ENCODE measurements around the gene C4orf50. TPM values are rescaled to one million over a fixed set of nuclear protein-coding genes. Genes with fewer than 3 reads are reported as not detected.

Gene C4orf50
- total RNA-seq, 5 donors from 2014 or later (not counting 1 experiment from before 2014, with no cell fraction given), result 0.28 to 3.0 (median 0.54) TPM

DNA sequence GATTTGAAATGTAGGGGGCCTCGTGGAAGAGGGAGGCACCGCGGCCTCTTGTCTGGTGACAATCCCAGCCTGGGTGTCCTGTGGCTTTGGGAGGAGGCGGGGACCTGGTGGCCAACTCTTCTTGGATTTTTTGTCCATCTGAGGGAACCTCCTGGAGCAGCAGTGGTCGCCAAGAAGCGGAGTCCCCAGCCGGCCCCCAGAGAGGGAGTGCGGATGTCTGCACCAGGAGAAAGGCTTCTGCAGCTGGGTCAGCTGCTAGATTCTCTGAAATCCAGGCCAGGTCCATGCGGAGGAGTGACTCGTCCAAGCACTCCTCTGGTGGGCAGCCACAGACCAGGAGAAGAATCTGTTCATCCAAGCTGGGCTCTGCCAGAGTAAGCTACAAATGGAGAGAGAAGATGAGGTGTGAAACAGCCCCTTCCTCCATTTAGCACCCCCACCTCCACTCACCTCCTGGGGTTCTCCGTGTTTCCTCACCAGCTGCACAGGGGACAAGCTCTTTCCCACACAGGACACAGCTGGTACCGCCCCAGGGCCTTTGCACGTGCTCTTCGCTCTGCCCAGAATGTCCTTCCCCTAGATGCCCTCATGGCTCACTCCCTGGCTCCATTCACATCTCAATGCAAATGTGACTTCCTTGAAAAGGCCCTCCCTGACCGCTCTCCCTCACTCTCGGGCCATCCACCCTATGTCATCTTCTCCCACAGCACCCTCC is 27.6 kb downstream of the C4orf50 start:
- peaks cover 0 to 13% of the 10 kb centered on the region in 2 experiments for H3K27me3 ChIP-seq (replicated peaks in 1 of 2; ENCODE audit: control insufficient read depth in 2 of 2, extremely low read depth in 1 of 2, insufficient read depth in 2 of 2, low read length in 1 of 2)
- CTCF ChIA-PET, result no interaction called here
- H3K27ac Mint-ChIP-seq, result no peak overlapping the region
- H3K36me3 Mint-ChIP-seq, result peaks cover 4% of the 10 kb centered on the region
- H3K4me1 ChIP-seq (ENCODE audit: control insufficient read depth in 1 of 2, extremely low read depth in 1 of 2, insufficient read depth in 2 of 2, low read length in 2 of 2), result no peaks in the 10 kb centered on the region
- no peak overlapping the region for H3K4me3 ChIP-seq (ENCODE audit: control insufficient read depth in 1 of 2, extremely low read depth in 1 of 2, low read length in 1 of 2)
- DNase-seq, result no peak
- POLR2A ChIA-PET, result no interaction called here
- no peak overlapping the region for H3K4me3 Mint-ChIP-seq
- ATAC-seq (replicated peaks in 1 of 4), result no peak
- peaks cover 4 to 5% of the 10 kb centered on the region in 2 donors for H3K27me3 Mint-ChIP-seq
- H3K36me3 ChIP-seq (ENCODE audit: control insufficient read depth in 2 of 2, extremely low read depth in 1 of 2, insufficient read depth in 1 of 2, low read length in 1 of 2), result no peaks in the 10 kb centered on the region
- no peaks in the 10 kb centered on the region for H3K9me3 ChIP-seq
- no peak overlapping the region for H3K27ac ChIP-seq (ENCODE audit: low read length)
- H3K9me3 Mint-ChIP-seq, result no peaks in the 10 kb centered on the region
- WGBS (ENCODE audit: insufficient coverage), result 85% methylated on average over 14 of the region's 16 CpGs
- no peaks in the 10 kb centered on the region for H3K4me1 Mint-ChIP-seq

GRCh38 chr4:5989236-5990225 is 28.7 kb downstream of the C4orf50 start:
- 68% methylated on average over 15 of the region's 18 CpGs for WGBS (ENCODE audit: insufficient coverage)
- no peak for ATAC-seq (replicated peaks in 1 of 4)
- Histone ChIP-seq H3K9me3 (no peaks in the 10 kb centered on the region), H3K4me3 (ENCODE audit: control insufficient read depth in 1 of 2, extremely low read depth in 1 of 2, low read length in 1 of 2) (no peak overlapping the region), H3K27ac (ENCODE audit: low read length) (no peak overlapping the region), H3K36me3 (ENCODE audit: control insufficient read depth in 2 of 2, extremely low read depth in 1 of 2, insufficient read depth in 1 of 2, low read length in 1 of 2) (no peaks in the 10 kb centered on the region), H3K4me1 (ENCODE audit: control insufficient read depth in 1 of 2, extremely low read depth in 1 of 2, insufficient read depth in 2 of 2, low read length in 2 of 2) (no peaks in the 10 kb centered on the region), H3K27me3 (replicated peaks in 1 of 2; ENCODE audit: control insufficient read depth in 2 of 2, extremely low read depth in 1 of 2, insufficient read depth in 2 of 2, low read length in 1 of 2) (peaks cover 0 to 8% of the 10 kb centered on the region in 2 experiments)
- H3K4me1 Mint-ChIP-seq, result no peaks in the 10 kb centered on the region
- peaks cover 4% of the 10 kb centered on the region for H3K36me3 Mint-ChIP-seq
- H3K27ac Mint-ChIP-seq, result no peak overlapping the region
- no peak for DNase-seq
- peaks cover 0 to 3% of the 10 kb centered on the region in 2 donors for H3K27me3 Mint-ChIP-seq
- H3K9me3 Mint-ChIP-seq, result peaks cover 5 to 6% (median 6%) of the 10 kb centered on the region in 3 donors
- no peak overlapping the region for H3K4me3 Mint-ChIP-seq
- ChIA-PET POLR2A (no interaction called here), CTCF (no interaction called here)

DNA sequence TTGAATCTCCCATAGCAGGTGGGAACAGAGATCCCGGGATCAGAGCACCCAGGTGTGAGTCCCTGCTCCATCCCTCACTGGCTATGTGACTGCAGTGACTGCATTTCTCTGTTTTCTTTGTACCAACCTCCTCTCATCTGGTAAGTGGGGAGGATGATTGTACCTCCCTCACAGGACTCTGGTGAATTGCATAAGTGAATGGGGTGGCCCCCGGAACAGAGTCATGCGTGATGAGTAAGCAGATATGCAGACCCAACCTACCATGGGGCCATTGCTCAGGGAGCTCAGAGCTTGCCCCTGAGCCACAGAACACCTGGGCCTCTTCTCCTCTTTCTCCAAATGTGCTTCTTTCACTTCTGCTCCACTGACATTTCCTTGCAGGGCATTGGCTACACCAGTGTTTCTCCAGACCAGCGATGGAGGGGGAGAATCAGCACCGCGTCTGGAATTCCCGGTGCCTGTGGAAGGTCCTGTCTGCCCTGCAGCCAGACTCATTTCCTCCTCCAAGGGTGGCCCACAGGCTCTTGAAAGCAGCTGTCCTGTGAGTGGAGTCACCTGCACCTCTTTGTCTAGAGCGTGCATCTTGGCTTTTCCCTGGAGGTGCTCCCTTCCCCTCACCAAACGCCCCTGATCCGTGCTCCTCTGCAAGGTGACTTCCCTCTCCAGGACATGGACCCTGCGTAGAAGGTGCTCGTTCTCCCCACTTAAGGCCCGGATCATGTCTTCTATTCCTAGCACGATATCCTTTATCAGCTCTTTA is 30.0 kb downstream of the C4orf50 start:
- no peaks in the 10 kb centered on the region for H3K4me1 Mint-ChIP-seq
- Histone ChIP-seq H3K36me3 (ENCODE audit: control insufficient read depth in 2 of 2, extremely low read depth in 1 of 2, insufficient read depth in 1 of 2, low read length in 1 of 2) (no peaks in the 10 kb centered on the region), H3K4me3 (ENCODE audit: control insufficient read depth in 1 of 2, extremely low read depth in 1 of 2, low read length in 1 of 2) (no peak overlapping the region), H3K4me1 (ENCODE audit: control insufficient read depth in 1 of 2, extremely low read depth in 1 of 2, insufficient read depth in 2 of 2, low read length in 2 of 2) (no peaks in the 10 kb centered on the region), H3K9me3 (no peaks in the 10 kb centered on the region), H3K27ac (ENCODE audit: low read length) (no peak overlapping the region), H3K27me3 (replicated peaks in 1 of 2; ENCODE audit: control insufficient read depth in 2 of 2, extremely low read depth in 1 of 2, insufficient read depth in 2 of 2, low read length in 1 of 2) (peaks cover 0 to 8% of the 10 kb centered on the region in 2 experiments)
- 91% methylated on average over 11 of the region's 14 CpGs for WGBS (ENCODE audit: insufficient coverage)
- DNase-seq (no peak), ATAC-seq (replicated peaks in 1 of 4) (no peak)
- peaks cover 10 to 18% (median 18%) of the 10 kb centered on the region in 3 donors for H3K9me3 Mint-ChIP-seq
- H3K4me3 Mint-ChIP-seq, result no peak overlapping the region
- POLR2A ChIA-PET, result interaction anchor here in 1 of 2 donors (0.6 kb wide), 1 partner anchor 93 kb away, joined by 3 read pairs; no protein-coding TSS in a partner anchor
- no peak overlapping the region for H3K27ac Mint-ChIP-seq
- CTCF ChIA-PET, result no interaction called here
- H3K27me3 Mint-ChIP-seq, result peaks cover 0 to 7% of the 10 kb centered on the region in 2 donors
- H3K36me3 Mint-ChIP-seq, result peaks cover 4% of the 10 kb centered on the region

DNA sequence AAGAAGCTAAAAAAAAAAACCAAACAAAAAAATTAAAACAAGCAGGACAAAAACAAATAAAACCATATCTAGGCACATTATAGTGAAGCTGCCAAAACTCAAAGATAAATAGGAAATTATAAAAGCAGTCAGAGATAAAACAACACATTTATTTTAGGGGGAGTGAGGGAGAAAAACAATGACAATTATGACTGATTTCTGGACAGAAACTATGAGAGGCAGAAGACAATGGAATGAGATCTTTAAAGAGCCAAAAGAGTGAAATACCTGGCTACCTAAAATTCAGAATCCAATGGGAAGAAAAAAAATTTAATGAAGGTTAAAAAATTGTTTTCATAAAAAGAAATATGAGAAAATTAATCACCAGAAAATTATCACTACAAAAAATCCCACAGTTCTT is 33.4 kb downstream of the C4orf50 start:
- Mint-ChIP-seq H3K9me3 (peaks cover 10 to 23% (median 19%) of the 10 kb centered on the region in 3 donors), H3K27me3 (peaks cover 8 to 21% of the 10 kb centered on the region in 2 donors)
- CTCF ChIA-PET, result interaction anchor here in 1 of 2 donors (0.6 kb wide), 1 partner anchor 265 kb away, joined by 4 read pairs; no protein-coding TSS in a partner anchor

GRCh38 chr4:5982156-5982973 is 35.9 kb downstream of the C4orf50 start:
- ChIA-PET CTCF (no interaction called here), POLR2A (no interaction called here)
- ATAC-seq (replicated peaks in 1 of 4) (no peak), DNase-seq (no peak)
- Mint-ChIP-seq H3K9me3 (peaks cover 10 to 23% (median 19%) of the 10 kb centered on the region in 3 donors), H3K27ac (peak overlapping the region in 1 of 2 donors; percentile 29), H3K4me1 (no peaks in the 10 kb centered on the region), H3K36me3 (no peaks in the 10 kb centered on the region), H3K4me3 (no peak overlapping the region), H3K27me3 (peaks cover 8 to 21% of the 10 kb centered on the region in 2 donors)
- Histone ChIP-seq H3K4me3 (ENCODE audit: control insufficient read depth in 1 of 2, extremely low read depth in 1 of 2, low read length in 1 of 2) (no peak overlapping the region), H3K36me3 (ENCODE audit: control insufficient read depth in 2 of 2, extremely low read depth in 1 of 2, insufficient read depth in 1 of 2, low read length in 1 of 2) (no peaks in the 10 kb centered on the region), H3K4me1 (ENCODE audit: control insufficient read depth in 1 of 2, extremely low read depth in 1 of 2, insufficient read depth in 2 of 2, low read length in 2 of 2) (no peaks in the 10 kb centered on the region), H3K27ac (ENCODE audit: low read length) (no peak overlapping the region), H3K27me3 (replicated peaks in 1 of 2; ENCODE audit: control insufficient read depth in 2 of 2, extremely low read depth in 1 of 2, insufficient read depth in 2 of 2, low read length in 1 of 2) (peaks cover 0 to 13% of the 10 kb centered on the region in 2 experiments), H3K9me3 (no peaks in the 10 kb centered on the region)
- 84% methylated on average over 6 of the region's 9 CpGs for WGBS (ENCODE audit: insufficient coverage)

More for the DNA sequence above, 33.4 kb downstream of the C4orf50 start:
- no peak overlapping the region for H3K27ac ChIP-seq (ENCODE audit: low read length)
- POLR2A ChIA-PET, result no interaction called here
- Mint-ChIP-seq H3K36me3 (no peaks in the 10 kb centered on the region), H3K4me1 (no peaks in the 10 kb centered on the region), H3K27ac (no peak overlapping the region), H3K4me3 (no peak overlapping the region)
- H3K4me1 ChIP-seq (ENCODE audit: control insufficient read depth in 1 of 2, extremely low read depth in 1 of 2, insufficient read depth in 2 of 2, low read length in 2 of 2), result no peaks in the 10 kb centered on the region
- DNase-seq (no peak), ATAC-seq (replicated peaks in 1 of 4) (no peak)
- H3K4me3 ChIP-seq (ENCODE audit: control insufficient read depth in 1 of 2, extremely low read depth in 1 of 2, low read length in 1 of 2), result no peak overlapping the region
- H3K27me3 ChIP-seq (replicated peaks in 1 of 2; ENCODE audit: control insufficient read depth in 2 of 2, extremely low read depth in 1 of 2, insufficient read depth in 2 of 2, low read length in 1 of 2), result peaks cover 0 to 13% of the 10 kb centered on the region in 2 experiments
- H3K36me3 ChIP-seq (ENCODE audit: control insufficient read depth in 2 of 2, extremely low read depth in 1 of 2, insufficient read depth in 1 of 2, low read length in 1 of 2), result no peaks in the 10 kb centered on the region
- H3K9me3 ChIP-seq, result no peaks in the 10 kb centered on the region

Measured in T-cell (primary cell).